Stimulated activated CD8-positive, alpha-beta memory T cell treated with anti-CD3 and anti-CD28 coated beads, Interleukin-12 subunit alpha, Interleukin-12 subunit beta, amount 100 ng/mL, for 24 hours (primary cell): Measurements from ENCODE around the gene CASP12.

Source experiments
- DNase-seq: peaks from one replicate; pipeline ENCODE4 v3.0.0-alpha.2; 2020; ENCODE audit errors: extremely low read depth

CASP12 gene

GRCh38 chr11:104837969-104838639, 60.2 kb downstream of the CASP12 start:
- no peak for DNase-seq

GRCh38 chr11:104836691-104837090, 61.6 kb downstream of the CASP12 start:
- no peak for DNase-seq
